HG03175 (cell line): ENCODE data around the gene GAS7.
"Not testable (repeated sequence)": the region's sequence is repeated elsewhere in the genome, so short reads cannot be mapped to it uniquely, and the experiment has no call there.

Experiments
- ATAC-seq: cut with Tn5 transposase; IDR thresholded peaks from one replicate; pipeline ENCODE4 v1.9.1; 2021; ENCODE audit warnings: mild to moderate bottlenecking, moderate library complexity; ENCODE audit not compliant: unreplicated experiment

Gene GAS7

GRCh38 chr17:10031127-10031526 is 167.3 kb downstream of the GAS7 start:
- no peak for ATAC-seq

DNA sequence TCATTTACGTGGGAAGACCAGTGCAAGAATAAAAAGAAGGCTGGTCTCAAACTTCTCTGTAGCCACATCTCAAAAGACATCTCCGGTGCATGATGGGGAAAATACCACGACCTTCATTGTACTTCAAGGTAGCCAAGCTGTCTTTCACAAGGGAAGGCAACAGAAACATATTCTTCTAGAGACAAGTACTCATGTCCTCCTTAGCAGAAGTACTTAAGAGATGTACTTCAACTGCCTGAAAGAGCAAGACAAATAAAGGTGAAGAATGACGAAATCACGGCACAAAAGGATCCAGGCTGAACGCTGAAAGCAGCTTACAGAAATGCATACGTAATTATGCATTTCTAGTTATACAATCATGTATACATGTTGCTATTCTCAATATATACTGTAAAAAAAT is 169.3 kb downstream of the GAS7 start:
- ATAC-seq, result no peak

DNA sequence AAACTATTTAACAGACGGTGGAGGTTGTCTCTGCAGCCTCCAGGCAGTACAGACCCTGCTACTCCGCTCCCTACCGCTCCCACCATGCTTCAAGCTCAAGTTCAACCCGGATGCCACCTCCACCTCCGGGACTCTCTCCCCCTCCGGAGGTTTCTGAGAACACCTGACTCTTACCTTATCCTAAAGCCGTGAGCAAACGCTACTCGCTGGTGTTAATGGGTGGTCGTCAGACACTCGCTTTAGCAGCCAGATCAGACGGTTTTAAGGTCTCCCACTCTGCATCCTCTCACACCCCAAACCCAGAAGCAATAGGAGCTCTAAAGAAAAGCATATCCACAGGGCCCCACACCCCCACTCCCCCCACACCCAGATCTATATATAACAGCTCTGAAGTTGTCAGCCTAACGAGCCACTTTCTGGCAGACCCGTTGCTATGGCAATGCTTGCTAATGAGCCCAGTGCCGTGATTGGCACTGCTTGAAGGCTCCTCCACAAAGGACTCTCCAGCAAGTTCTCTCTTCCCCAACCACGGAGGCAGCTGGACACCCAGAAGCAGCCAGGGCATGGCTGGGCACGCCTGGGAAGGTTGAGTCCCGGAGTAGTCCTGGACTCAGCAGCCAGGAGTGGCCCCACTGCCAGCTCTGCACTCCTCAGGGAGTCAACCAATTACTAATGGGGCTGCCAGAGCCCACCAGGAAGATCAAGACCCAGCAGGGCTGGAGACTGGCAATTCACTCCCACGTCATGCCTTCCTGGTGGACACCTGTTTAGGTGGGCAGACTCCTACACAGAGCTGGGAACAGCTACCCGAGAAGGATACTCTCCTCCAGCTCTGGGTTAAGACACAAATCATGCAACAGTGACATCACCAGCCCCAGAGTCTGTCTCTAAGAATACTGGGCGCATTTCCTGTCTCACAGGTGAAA is 172.2 kb downstream of the GAS7 start:
- no peak for ATAC-seq

- ATAC-seq, result no peak
Measured at GRCh38 chr17:10025224-10025623, 173.2 kb downstream of the GAS7 start.

DNA sequence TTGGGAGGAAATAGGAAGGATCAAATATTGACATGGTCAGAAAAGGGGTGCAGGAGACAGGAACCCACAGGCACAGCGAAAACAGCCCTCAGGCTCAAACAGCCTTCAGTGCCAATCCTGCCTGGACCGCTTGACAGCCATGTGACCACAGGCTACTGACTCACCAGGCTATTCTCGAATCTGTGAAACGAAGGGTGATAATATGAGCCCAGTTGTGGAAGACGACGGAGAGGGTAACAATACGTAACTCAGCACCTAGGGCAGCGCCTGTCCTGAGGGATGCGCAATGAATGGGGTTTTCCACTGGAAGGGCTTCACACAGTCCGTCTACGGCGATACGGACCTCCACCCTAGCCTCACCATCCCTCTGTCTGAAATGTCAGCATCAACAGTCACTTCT is 176.0 kb downstream of the GAS7 start:
- ATAC-seq, result no peak

DNA sequence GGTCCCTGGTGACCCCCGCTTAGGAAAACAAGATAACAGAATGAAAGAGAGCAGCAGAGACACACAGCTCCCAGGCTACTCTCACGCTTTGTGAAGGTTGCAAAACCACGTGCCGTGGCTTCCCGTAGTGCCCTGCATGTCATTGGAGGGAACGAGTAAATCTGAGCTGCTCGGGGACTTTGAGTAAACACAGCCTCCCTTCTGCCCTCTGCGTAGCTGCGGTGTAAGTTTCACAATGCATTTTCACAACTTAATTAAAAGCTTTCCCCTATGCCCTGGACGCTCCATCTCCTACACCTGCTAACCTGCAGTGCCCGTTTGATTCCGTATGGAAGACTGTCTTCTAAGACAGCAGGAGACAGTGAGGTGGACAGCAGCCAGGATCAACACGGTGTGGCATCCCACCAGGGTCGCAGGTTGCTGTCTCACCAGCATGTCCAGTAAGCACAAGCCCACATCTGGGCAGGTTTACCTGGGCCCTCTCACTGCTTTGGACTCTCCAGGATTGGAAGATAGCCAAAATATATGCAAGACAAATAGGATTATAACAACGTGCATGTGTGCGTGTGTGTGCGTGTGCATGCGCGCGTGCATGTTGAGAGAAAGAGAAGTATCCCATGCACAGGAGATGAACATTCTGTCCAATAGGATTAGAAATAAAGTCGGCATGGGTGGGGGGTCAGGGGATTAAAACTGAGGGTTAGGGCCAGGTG is 177.0 kb downstream of the GAS7 start:
- no peak for ATAC-seq

GRCh38 chr17:10019941-10020451 is 178.4 kb downstream of the GAS7 start:
- no peak for ATAC-seq

GRCh38 chr17:10018461-10018891 is 179.9 kb downstream of the GAS7 start:
- ATAC-seq, result peak; percentile 76

- not testable (repeated sequence) for ATAC-seq
Measured at GRCh38 chr17:10016958-10017570, 181.3 kb downstream of the GAS7 start.

DNA sequence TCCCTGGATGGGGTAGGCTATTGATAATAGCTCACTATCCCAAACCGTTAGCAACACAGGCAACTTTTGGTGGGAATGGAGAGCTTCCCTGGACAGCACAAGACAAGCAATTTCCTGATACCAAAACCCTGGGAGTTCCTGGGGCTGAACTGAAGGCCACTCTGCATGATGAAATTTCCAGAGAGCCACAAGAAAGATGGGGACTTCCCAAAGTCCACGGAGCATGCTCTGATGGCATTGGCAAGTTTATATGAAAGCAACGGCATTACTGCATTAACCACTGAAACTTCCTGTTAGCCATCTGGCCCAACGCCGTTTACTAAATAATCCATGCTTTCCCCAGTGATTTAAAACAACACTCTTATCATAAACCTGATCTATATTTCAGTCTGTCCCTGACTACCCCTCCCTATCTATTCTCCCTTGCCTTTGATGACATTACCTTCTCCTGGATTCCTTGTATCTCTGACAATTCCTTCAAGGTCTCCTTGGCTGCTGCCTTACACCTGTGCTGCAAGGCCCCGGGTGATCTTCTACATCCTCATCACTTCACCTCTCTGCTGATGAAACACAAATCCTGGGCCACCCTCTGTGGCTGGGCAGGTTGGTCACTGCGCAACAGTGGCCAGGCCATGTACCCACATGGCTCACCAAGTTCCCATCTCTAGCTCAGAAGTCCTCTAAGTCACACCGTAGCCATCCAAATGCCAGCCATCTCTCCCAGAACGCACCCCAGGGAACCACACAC is 184.9 kb downstream of the GAS7 start:
- ATAC-seq, result peak; percentile 71

GRCh38 chr17:10010752-10011151 is 187.7 kb downstream of the GAS7 start:
- ATAC-seq, result no peak

GRCh38 chr17:10003705-10004104 is 194.7 kb downstream of the GAS7 start:
- ATAC-seq, result no peak

- not testable (repeated sequence) for ATAC-seq
Measured at GRCh38 chr17:10002567-10003360, 195.6 kb downstream of the GAS7 start.

DNA sequence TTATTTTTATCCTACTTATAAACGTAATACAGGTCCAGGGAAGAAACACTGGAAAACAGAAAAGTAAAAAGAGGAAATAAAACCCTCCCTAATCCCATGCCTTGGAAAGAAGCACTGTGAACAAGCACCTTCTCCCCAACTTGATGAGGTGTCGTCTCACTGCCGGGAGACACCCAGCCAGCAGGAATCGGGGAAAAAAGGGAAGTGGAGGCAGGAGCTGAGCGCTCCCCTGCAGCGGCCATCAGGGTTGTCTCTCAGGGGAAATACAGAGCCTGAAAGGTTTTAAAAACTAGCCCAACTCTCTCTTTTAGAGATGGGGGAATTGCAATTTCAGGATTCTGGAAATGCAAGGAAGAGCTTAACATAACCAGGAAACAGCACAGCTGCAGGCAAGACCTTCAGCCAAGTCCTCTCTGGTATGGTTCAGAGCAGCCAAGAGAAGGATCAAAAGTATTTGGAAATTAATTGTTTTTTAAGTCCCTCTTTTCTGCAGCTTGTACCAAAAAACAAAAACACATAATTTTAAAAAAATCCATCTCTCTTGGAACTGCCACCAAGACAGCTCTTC is 197.0 kb downstream of the GAS7 start:
- ATAC-seq, result no peak

GRCh38 chr17:9999919-10000695 is 198.3 kb downstream of the GAS7 start:
- peak; percentile 81 for ATAC-seq

- ATAC-seq, result no peak
Measured at GRCh38 chr17:9998060-9998459, 200.3 kb downstream of the GAS7 start.

DNA sequence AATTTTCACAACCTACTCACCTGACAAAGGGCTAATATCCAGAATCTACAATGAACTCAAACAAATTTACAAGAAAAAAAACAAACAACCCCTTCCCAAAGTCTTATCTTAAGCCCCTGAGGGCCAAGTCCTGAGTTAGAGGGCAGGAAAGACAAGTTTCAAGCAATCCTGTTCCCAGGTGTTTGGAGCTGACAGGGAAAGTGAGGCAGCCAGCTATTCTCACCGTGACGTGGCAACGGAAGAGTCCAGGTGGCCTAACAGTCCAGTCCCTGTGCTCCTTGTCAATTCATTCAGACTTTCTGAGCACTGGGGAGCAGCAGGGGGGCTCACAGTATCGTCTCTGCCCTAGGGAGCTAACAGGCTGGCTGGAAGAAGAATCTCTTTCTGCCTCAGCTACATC is 203.6 kb downstream of the GAS7 start:
- no peak for ATAC-seq

DNA sequence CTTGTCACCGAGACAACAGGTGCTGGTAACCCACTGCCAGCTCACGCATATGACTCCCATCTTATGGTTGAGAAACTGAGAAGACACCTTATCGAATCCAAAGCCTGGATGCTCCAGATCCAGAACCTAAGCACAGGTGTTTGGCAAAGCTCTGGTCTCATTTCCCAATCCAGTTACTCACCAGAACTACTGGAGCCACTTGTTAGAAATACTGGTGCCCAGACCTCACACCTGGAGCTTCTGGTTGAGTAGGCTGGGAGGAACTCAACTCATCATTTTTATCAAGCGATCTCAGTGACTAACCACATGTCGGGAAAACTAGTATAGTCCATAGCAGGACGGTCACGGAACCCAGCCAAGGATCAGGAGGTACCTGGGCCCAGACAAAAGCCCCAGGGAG is 206.6 kb downstream of the GAS7 start:
- ATAC-seq, result no peak

- no peak for ATAC-seq
Measured at GRCh38 chr17:9991351-9991750, 207.1 kb downstream of the GAS7 start.
